GM12878 (cell line): ENCODE measurements around the gene TRIM8. TPM values are rescaled to one million over a fixed set of nuclear protein-coding genes. Genes with fewer than 3 reads are reported as not detected.

Experiments used
- ATAC-seq: fragments of 200-7000 bp; cut with Tn5 transposase; 3 replicates; pipeline ENCODE4 v1.9.1; 2020; ENCODE audit warnings: mild to moderate bottlenecking, moderate library complexity
- BruUV-seq: library from RNA; stranded (reverse); fragments of 400-500 nt; replicated peaks from 2 replicates; lab custom pipeline; 2021; lab: Mats Ljungman, UMichigan
- CTCF ChIA-PET: fragments of 300-600 bp; sonication (Branson Sonifier 250); formaldehyde crosslinking; extraction: SDS; loops from one replicate; lab custom pipeline; 2021; ENCODE audit warnings: inconsistent platforms; lab: Yijun Ruan, JAX
- POLR2A ChIA-PET: fragments of 350-600 bp; formaldehyde crosslinking; extraction: SDS; loops from one replicate; lab custom pipeline; 2021; ENCODE audit warnings: inconsistent platforms; lab: Charles Lee
- RAD21 ChIA-PET: fragments of 300-600 bp; sonication (Branson Sonifier 250); formaldehyde crosslinking; loops from one replicate; lab custom pipeline; 2023; ENCODE audit warnings: antibody characterized with exemption; ENCODE audit not compliant: unreplicated experiment; lab: Charles Lee
- SMC1A ChIA-PET: fragments of 300-600 bp; sonication (Branson Sonifier 250); formaldehyde crosslinking; loops from one replicate; lab custom pipeline; 2023; ENCODE audit not compliant: unreplicated experiment, uncharacterized antibody; lab: Charles Lee
- DNase-seq: peaks from one replicate; pipeline ENCODE4 v3.0.0-alpha.2; 2011; ENCODE audit warnings: low read depth, low spot score
- FAIRE-seq: peaks from 3 replicates; lab custom pipeline; 2011; peaks lifted over from hg19 to GRCh38; lab: Jason Lieb, UNC
- H2AFZ ChIP-seq: 2 replicates; pipeline ENCODE4 v1.6.0; 2011; ENCODE audit warnings: low read depth, low read length, control low read depth; ENCODE audit not compliant: control insufficient read depth
- H3K27ac ChIP-seq: 2 replicates; pipeline ENCODE4 v1.5.1; 2011; ENCODE audit warnings: control low read depth; ENCODE audit not compliant: control insufficient read depth, insufficient read depth
- H3K27me3 ChIP-seq, 2 experiments: replicated peaks in 1 of 2; 2 replicates each; pipeline versions ENCODE4 v1.6.0 to v1.6.1; 2011; ENCODE audit warnings: low read length in 1 of 2; ENCODE audit not compliant: control insufficient read depth in 2 of 2, insufficient read depth in 2 of 2
- H3K36me3 ChIP-seq, 2 experiments: 2 replicates each; pipeline ENCODE4 v1.5.1; 2011; ENCODE audit warnings: low read length in 1 of 2; ENCODE audit not compliant: control insufficient read depth in 2 of 2, insufficient read depth in 2 of 2
- H3K4me1 ChIP-seq: 2 replicates; pipeline ENCODE4 v1.6.1; 2011; ENCODE audit warnings: mild to moderate bottlenecking, low read length, moderate library complexity, mixed read lengths; ENCODE audit not compliant: control insufficient read depth, insufficient read depth
- H3K4me2 ChIP-seq: 2 replicates; pipeline ENCODE4 v1.6.0; 2011; ENCODE audit warnings: control low read depth; ENCODE audit not compliant: control insufficient read depth, insufficient read depth
- H3K4me3 ChIP-seq: fragments of 200-600 bp; sonication (generic); 2 replicates; pipeline ENCODE4 v1.5.1; 2016
- H3K79me2 ChIP-seq: 2 replicates; pipeline ENCODE4 v1.6.0; 2011; ENCODE audit warnings: low read length; ENCODE audit not compliant: control insufficient read depth, insufficient read depth
- H3K9ac ChIP-seq: 2 replicates; pipeline ENCODE4 v1.8.0; 2011; ENCODE audit warnings: low read length, control low read depth, mixed read lengths; ENCODE audit not compliant: control insufficient read depth, insufficient read depth
- H3K9me3 ChIP-seq: replicated peaks from 3 replicates; pipeline ENCODE4 v1.5.1; 2011; ENCODE audit warnings: mild to moderate bottlenecking, low read length; ENCODE audit not compliant: control insufficient read depth, insufficient read depth
- H4K20me1 ChIP-seq: 2 replicates; pipeline ENCODE4 v1.6.0; 2011; ENCODE audit not compliant: control insufficient read depth, insufficient read depth
- BACH1 ChIP-seq: fragments of 450-650 bp; IDR thresholded peaks from 2 replicates; pipeline ENCODE4 v1.6.1; 2017; ENCODE audit warnings: mild to moderate bottlenecking, borderline replicate concordance
- BHLHE40 ChIP-seq, 2 experiments: fragments of 450-650 bp in 1 of 2; IDR thresholded peaks; 2 replicates each; pipeline ENCODE4 v1.6.1; 2011 to 2017; ENCODE audit warnings: low read depth in 2 of 2, borderline replicate concordance in 1 of 2, improper control_type of control experiment in 1 of 2, low read length in 1 of 2, mild to moderate bottlenecking in 1 of 2
- CHD4 ChIP-seq: fragments of 200-600 bp; sonication (generic); IDR thresholded peaks from 2 replicates; pipeline ENCODE4 v1.6.1; 2016; ENCODE audit warnings: mild to moderate bottlenecking
- IKZF2 ChIP-seq, 2 experiments: fragments of 450-650 bp; IDR thresholded peaks; 2 replicates each; pipeline ENCODE4 v1.6.1; 2017; ENCODE audit warnings: mild to moderate bottlenecking in 2 of 2, moderate library complexity in 2 of 2
- MEF2B ChIP-seq: fragments of 450-650 bp; IDR thresholded peaks from 2 replicates; pipeline ENCODE4 v1.6.1; 2018; ENCODE audit warnings: mild to moderate bottlenecking, moderate library complexity; ENCODE audit not compliant: partially characterized antibody, poor library complexity, severe bottlenecking
- MTA2 ChIP-seq: fragments of 450-650 bp; IDR thresholded peaks from 2 replicates; pipeline ENCODE4 v1.6.1; 2016; ENCODE audit warnings: low read depth, mild to moderate bottlenecking, moderate library complexity
- MTA3 ChIP-seq: IDR thresholded peaks from 2 replicates; pipeline ENCODE4 v1.6.1; 2012; ENCODE audit warnings: low read length, inconsistent platforms, borderline replicate concordance
- MXI1 ChIP-seq: fragments of 150-350 bp; IDR thresholded peaks from 2 replicates; pipeline ENCODE4 v1.6.1; 2011; ENCODE audit warnings: low read depth, mild to moderate bottlenecking, inconsistent platforms, low read length, improper control_type of control experiment
- MYB ChIP-seq: fragments of 150-350 bp; IDR thresholded peaks from 2 replicates; pipeline ENCODE4 v1.6.1; 2014; ENCODE audit warnings: mild to moderate bottlenecking, low read depth, low read length, borderline replicate concordance
- NFIC ChIP-seq: IDR thresholded peaks from 2 replicates; pipeline ENCODE4 v1.6.1; 2012; ENCODE audit warnings: low read depth, mild to moderate bottlenecking, inconsistent platforms, low read length, moderate library complexity
- RELB ChIP-seq: fragments of 450-650 bp; IDR thresholded peaks from 2 replicates; pipeline ENCODE4 v1.6.1; 2017; ENCODE audit warnings: low read depth, mild to moderate bottlenecking, moderate library complexity
- REST ChIP-seq: IDR thresholded peaks from 2 replicates; pipeline ENCODE4 v1.6.1; 2012; ENCODE audit warnings: mild to moderate bottlenecking, low read depth, low read length
- SIX5 ChIP-seq: IDR thresholded peaks from 2 replicates; pipeline ENCODE4 v1.6.1; 2011; ENCODE audit warnings: mild to moderate bottlenecking, low read depth, low read length, moderate library complexity; ENCODE audit not compliant: severe bottlenecking
- SP1 ChIP-seq: IDR thresholded peaks from one replicate; pipeline ENCODE4 v1.6.1; 2011; ENCODE audit warnings: low read depth, low read length
- SPI1 ChIP-seq: IDR thresholded peaks from 2 replicates; pipeline ENCODE4 v1.6.1; 2011; ENCODE audit warnings: low read depth, mild to moderate bottlenecking, low read length, moderate library complexity, borderline replicate concordance; ENCODE audit not compliant: insufficient read depth
- YBX1 ChIP-seq: fragments of 450-650 bp; IDR thresholded peaks from 2 replicates; pipeline ENCODE4 v1.6.1; 2016; ENCODE audit warnings: antibody characterized with exemption
- WGBS: methylation state at CpG from one replicate; pipeline ENCODE4 v1.1.6; 2016; ENCODE audit warnings: low lambda C conversion rate; ENCODE audit not compliant: insufficient replicate concordance, insufficient coverage; ENCODE audit errors: missing lambda C conversion rate; 5-methylcytosine and 5-hydroxymethylcytosine counted together
- in situ Hi-C: fragments of 300-500 bp; cut with MboI; formaldehyde crosslinking; loops from 9 replicates; pipeline ENCODE4 v1.14.3; 2018; ENCODE audit warnings: mixed read lengths
- intact Hi-C: fragments of 100-400 bp; cut with micrococcal nuclease; formaldehyde crosslinking; loops from one replicate; pipeline ENCODE4 v1.14.2; 2022; ENCODE audit not compliant: unreplicated experiment
- polyA plus RNA-seq, 11 experiments: library from polyadenylated mRNA; depleted of rRNA in 4 of 11; unstranded in 6 of 11; stranded (reverse) in 5 of 11; fragments of >200 nt; fragmentation: Nextera tagmentation in 4 of 11; fragmentation: Illumina TruSeq in 1 of 11; extraction: Ambion mirVana in 4 of 11; extraction: Trizol in 1 of 11; gene quantifications; 1 replicate in 1 of 11; 2 replicates in 10 of 11; pipeline versions ENCODE4 v1.2.1 to v1.2.3, GENCODE V29; 2011 to 2016; ENCODE audit warnings: inconsistent platforms in 2 of 11, missing spikeins in 2 of 11, low read depth in 1 of 11
- total RNA-seq, 4 experiments: library from RNA; depleted of rRNA in 3 of 4; stranded (reverse); fragments of >200 nt in 3 of 4; fragmentation: Illumina TruSeq in 1 of 4; extraction: Trizol in 1 of 4; gene quantifications; 2 replicates each; pipeline versions ENCODE4 v1.2.1 to v1.2.3, GENCODE V29; 2013 to 2021

The TRIM8 gene
- total and polyA plus RNA-seq, 10 of the 15 experiments (the other 5 are each of a cell fraction or from before 2014, with no cell fraction given): 7.9 to 53.2 (median 24.6) TPM

- ChIA-PET CTCF (no interaction called here), RAD21 (no interaction called here), POLR2A (interaction anchor here (0.6 kb wide), 1 partner anchor 564 kb away, joined by 5 read pairs; no protein-coding TSS in a partner anchor), SMC1A (no interaction called here)
- 76% methylated on average over 15 of the region's 15 CpGs for WGBS
- intact Hi-C loops (no loop called here), in situ Hi-C loops (no loop called here)
- no TSS peak for BruUV-seq
- H3K79me2 ChIP-seq: no peaks in the 10 kb centered on the region
- H3K9me3 ChIP-seq: no peaks in the 10 kb centered on the region
- no peak overlapping the region for H3K4me2 ChIP-seq
- H3K9ac ChIP-seq: no peak overlapping the region
- no peak overlapping the region for H3K27ac ChIP-seq
- no peaks in the 10 kb centered on the region for H4K20me1 ChIP-seq
- 0 out of 2 replicates have a peak, but pooled peaks cover 3% of the 10 kb centered on the region for H3K4me1 ChIP-seq
- no peak for ATAC-seq
- no peak overlapping the region for H2AFZ ChIP-seq
- no peak overlapping the region for H3K4me3 ChIP-seq
- H3K27me3 ChIP-seq: no peaks in the 10 kb centered on the region
- peaks cover 2 to 5% of the 10 kb centered on the region in 2 experiments; a peak in 3 of 4 replicates for H3K36me3 ChIP-seq
- DNase-seq: no peak
- FAIRE-seq: no peak
- TF ChIP-seq SPI1 (no peak), MXI1 (no peak), YBX1 (no peak), REST (no peak), RELB (no peak), MEF2B (no peak), NFIC (no peak), SIX5 (no peak), MYB (no peak), BHLHE40 (IDR thresholded peaks at IDR 0.05; ENCODE audit: borderline replicate concordance in 1 of 2, low read depth in 2 of 2, low read length in 1 of 2) (no peak), MTA2 (no peak), CHD4 (no peak), BACH1 (no peak), SP1 (no peak), MTA3 (no peak), IKZF2 (IDR thresholded peaks at IDR 0.05) (no peak)
Observed at GRCh38 chr10:102620591-102621442, 23.5 kb upstream of the TRIM8 start.
